GM21447 (cell line): ENCODE results near the gene OXSR1.
"Not testable (repeated sequence)": the region's sequence is repeated elsewhere in the genome, so short reads cannot be mapped to it uniquely, and the experiment has no call there.

ENCODE experiments used
- ATAC-seq: cut with Tn5 transposase; IDR thresholded peaks from one replicate; pipeline ENCODE4 v1.9.1; 2021; ENCODE audit not compliant: unreplicated experiment

Gene OXSR1

GRCh38 chr3:38265604-38266307 lies 100.4 kb downstream of the OXSR1 start, which contains the start of gene SLC22A13:
Gene SLC22A13 (plus strand): TSS chr3:38265812. CDS start chr3:38265861, 49 bp downstream.
- ATAC-seq = no peak

GRCh38 chr3:38266810-38267209 lies 101.5 kb downstream of the OXSR1 start:
- no peak for ATAC-seq

GRCh38 chr3:38267662-38268061 lies 102.3 kb downstream of the OXSR1 start:
- ATAC-seq = no peak

GRCh38 chr3:38268087-38268486 lies 102.8 kb downstream of the OXSR1 start:
- ATAC-seq = no peak

GRCh38 chr3:38268522-38268921 lies 103.2 kb downstream of the OXSR1 start:
- no peak for ATAC-seq

- no peak for ATAC-seq
These were observed 105.3 kb downstream of the OXSR1 start for GRCh38 chr3:38270606-38271005.

GRCh38 chr3:38271553-38271952 lies 106.2 kb downstream of the OXSR1 start:
- ATAC-seq = no peak

- no peak for ATAC-seq
These were observed 109.7 kb downstream of the OXSR1 start for GRCh38 chr3:38274864-38275649.

- no peak for ATAC-seq
These were observed 110.3 kb downstream of the OXSR1 start for GRCh38 chr3:38275658-38276057.

GRCh38 chr3:38276081-38276916 lies 111.0 kb downstream of the OXSR1 start:
- no peak for ATAC-seq

GRCh38 chr3:38276917-38277630 lies 111.7 kb downstream of the OXSR1 start:
- no peak for ATAC-seq

- ATAC-seq = no peak
These were observed 113.5 kb downstream of the OXSR1 start for GRCh38 chr3:38278841-38279240.

- no peak for ATAC-seq
These were observed 116.8 kb downstream of the OXSR1 start, which contains the start of gene SLC22A14 for GRCh38 chr3:38281895-38282686. Gene SLC22A14 (plus strand): TSS chr3:38282294. CDS start chr3:38306027, 23,733 bp downstream.

GRCh38 chr3:38283810-38284755 lies 118.7 kb downstream of the OXSR1 start:
- no peak for ATAC-seq

GRCh38 chr3:38284756-38285150 lies 119.4 kb downstream of the OXSR1 start:
- ATAC-seq = no peak

GRCh38 chr3:38289286-38290217 lies 124.2 kb downstream of the OXSR1 start:
- ATAC-seq = not testable (repeated sequence)

- not testable (repeated sequence) for ATAC-seq
These were observed 131.7 kb downstream of the OXSR1 start for GRCh38 chr3:38297053-38297452.

GRCh38 chr3:38297537-38297936 lies 132.2 kb downstream of the OXSR1 start:
- no peak for ATAC-seq
